Parathyroid adenoma (tissue), 2 donors: ENCODE results near the gene TAAR9.
"Not testable (repeated sequence)": the region's sequence is repeated elsewhere in the genome, so short reads cannot be mapped to it uniquely, and the experiment has no call there.

Experiments
- H2AFZ ChIP-seq: fragments of 300-600 bp; sonication (generic); one replicate; pipeline ENCODE4 v1.7.0; 2017; ENCODE audit warnings: antibody characterized with exemption, mild to moderate bottlenecking
- H3K27ac ChIP-seq: fragments of 300-600 bp; sonication (generic); one replicate; pipeline ENCODE4 v1.7.0; 2017
- H3K27me3 ChIP-seq: fragments of 300-600 bp; sonication (generic); one replicate; pipeline ENCODE4 v1.7.0; 2017; ENCODE audit warnings: low read length; ENCODE audit not compliant: control insufficient read depth, insufficient read depth
- H3K36me3 ChIP-seq: fragments of 300-600 bp; sonication (generic); one replicate; pipeline ENCODE4 v1.7.0; 2017; ENCODE audit warnings: low read length; ENCODE audit not compliant: control insufficient read depth, insufficient read depth
- H3K4me1 ChIP-seq: fragments of 300-600 bp; sonication (generic); one replicate; pipeline ENCODE4 v1.7.0; 2017; ENCODE audit warnings: control low read depth
- H3K4me2 ChIP-seq: fragments of 300-600 bp; sonication (generic); one replicate; pipeline ENCODE4 v1.7.0; 2017; ENCODE audit warnings: low read length
- H3K4me3 ChIP-seq: fragments of 300-600 bp; sonication (generic); one replicate; pipeline ENCODE4 v1.7.0; 2017; ENCODE audit warnings: low read depth, low read length
- H3K79me2 ChIP-seq: fragments of 300-600 bp; sonication (generic); one replicate; pipeline ENCODE4 v1.7.0; 2017; ENCODE audit warnings: control low read depth
- H3K9ac ChIP-seq: fragments of 300-600 bp; sonication (generic); one replicate; pipeline ENCODE4 v1.7.0; 2017; ENCODE audit warnings: mild to moderate bottlenecking
- H3K9me3 ChIP-seq: fragments of 300-600 bp; sonication (generic); one replicate; pipeline ENCODE4 v1.7.0; 2017; ENCODE audit warnings: low read length; ENCODE audit not compliant: control insufficient read depth
- CTCF ChIP-seq: fragments of 300-600 bp; sonication (generic); IDR thresholded peaks from one replicate; pipeline ENCODE4 v1.7.0; 2017; ENCODE audit warnings: antibody characterized with exemption, mild to moderate bottlenecking
- donor health status: primary hyperparathyroidism.

TAAR9 gene

DNA sequence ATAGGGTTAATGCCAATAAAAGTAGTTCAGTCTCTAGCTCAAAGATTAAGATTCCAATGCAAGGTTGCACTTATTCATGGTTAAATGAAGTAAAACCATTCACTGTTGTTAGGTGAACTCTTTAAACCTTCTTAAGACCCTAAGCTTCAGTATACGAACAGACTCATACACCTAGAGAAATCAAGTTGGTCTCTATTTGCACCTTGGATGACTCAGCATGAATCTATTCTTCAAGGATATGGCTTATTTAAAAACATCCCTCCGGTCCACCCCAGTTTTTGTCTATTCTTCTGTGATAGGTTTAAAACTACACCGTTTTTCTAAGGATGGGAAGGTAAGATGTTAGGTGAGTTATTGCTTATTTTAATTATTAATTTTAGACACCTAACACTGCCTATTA, 932 bp upstream of the TAAR9 start:
- Histone ChIP-seq H3K79me2 (no peaks in the 10 kb centered on the region), H3K4me1 (no peaks in the 10 kb centered on the region), H3K4me3 (no peak overlapping the region), H3K9me3 (no peaks in the 10 kb centered on the region), H2AFZ (no peak overlapping the region), H3K4me2 (no peak overlapping the region), H3K27me3 (no peaks in the 10 kb centered on the region), H3K9ac (no peak overlapping the region), H3K27ac (no peak overlapping the region), H3K36me3 (no peaks in the 10 kb centered on the region)
- no peak for TF ChIP-seq CTCF

GRCh38 chr6:132544826-132545225, 6.7 kb downstream of the TAAR9 start:
- H3K27ac ChIP-seq: no peak overlapping the region
- no peaks in the 10 kb centered on the region for H3K79me2 ChIP-seq
- no peak overlapping the region for H3K4me2 ChIP-seq
- no peaks in the 10 kb centered on the region for H3K36me3 ChIP-seq
- no peak for TF ChIP-seq CTCF
- no peaks in the 10 kb centered on the region for H3K27me3 ChIP-seq
- H3K4me3 ChIP-seq: no peak overlapping the region
- no peaks in the 10 kb centered on the region for H3K4me1 ChIP-seq
- no peak overlapping the region for H2AFZ ChIP-seq
- no peaks in the 10 kb centered on the region for H3K9me3 ChIP-seq
- H3K9ac ChIP-seq: no peak overlapping the region

GRCh38 chr6:132548746-132549463, 10.8 kb downstream of the TAAR9 start:
- Histone ChIP-seq H3K9me3 (no peaks in the 10 kb centered on the region), H3K9ac (no peak overlapping the region), H3K27ac (no peak overlapping the region), H3K4me1 (no peaks in the 10 kb centered on the region), H2AFZ (no peak overlapping the region), H3K4me3 (no peak overlapping the region), H3K27me3 (no peaks in the 10 kb centered on the region), H3K4me2 (no peak overlapping the region), H3K36me3 (no peaks in the 10 kb centered on the region), H3K79me2 (no peaks in the 10 kb centered on the region)
- no peak for TF ChIP-seq CTCF

DNA sequence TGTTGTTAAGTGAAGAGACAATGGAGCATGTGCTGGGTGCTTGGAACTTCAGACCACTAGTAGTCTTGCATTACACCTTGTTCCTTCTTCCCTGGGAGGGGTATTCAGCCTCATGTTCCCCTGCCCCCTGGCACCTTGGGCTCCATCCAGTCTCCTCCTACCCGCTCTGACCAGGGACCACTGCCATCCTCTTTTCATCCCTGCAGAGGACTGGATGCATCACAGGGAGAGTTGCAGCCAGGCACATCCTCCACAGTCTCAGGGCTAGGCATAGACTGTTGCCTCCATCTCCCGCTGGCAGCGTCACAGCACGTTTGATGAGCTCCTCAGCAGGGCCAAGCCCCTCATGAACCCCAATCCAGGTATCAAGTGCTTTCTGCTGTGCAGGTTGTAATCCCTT, 13.1 kb downstream of the TAAR9 start:
- Histone ChIP-seq H3K27me3 (no peaks in the 10 kb centered on the region), H3K4me1 (no peaks in the 10 kb centered on the region), H3K9me3 (no peaks in the 10 kb centered on the region), H3K27ac (no peak overlapping the region), H2AFZ (no peak overlapping the region), H3K79me2 (no peaks in the 10 kb centered on the region), H3K36me3 (no peaks in the 10 kb centered on the region), H3K9ac (no peak overlapping the region), H3K4me3 (no peak overlapping the region), H3K4me2 (no peak overlapping the region)
- TF ChIP-seq CTCF: no peak

- Histone ChIP-seq H3K9ac (no peak within 1 kb of the TSS), H3K4me1 (no peaks in the 10 kb centered on the region), H2AFZ (no peak within 1 kb of the TSS), H3K4me3 (no peak within 1 kb of the TSS), H3K4me2 (no peak within 1 kb of the TSS), H3K27me3 (no peaks in the 10 kb centered on the region), H3K79me2 (no peaks in the 10 kb centered on the region), H3K9me3 (no peaks in the 10 kb centered on the region), H3K27ac (no peak within 1 kb of the TSS), H3K36me3 (no peaks in the 10 kb centered on the region)
- no peak for TF ChIP-seq CTCF
Measured at GRCh38 chr6:132552372-132552771, 14.3 kb downstream of the TAAR9 start, which contains the start of gene TAAR8. Gene TAAR8 (plus strand): TSS chr6:132552672. CDS start chr6:132552693, 21 bp downstream.

- H3K27me3 ChIP-seq, H3K4me1 ChIP-seq, H2AFZ ChIP-seq, H3K79me2 ChIP-seq, H3K36me3 ChIP-seq, H3K27ac ChIP-seq, H3K4me2 ChIP-seq, H3K9ac ChIP-seq, H3K9me3 ChIP-seq, H3K4me3 ChIP-seq: not testable (repeated sequence)
Measured at GRCh38 chr6:132560087-132560486, 22.0 kb downstream of the TAAR9 start.
